GM20000 (cell line): ENCODE data around the gene LRRC73.

Experiments
- DNase-seq: peaks from one replicate; pipeline ENCODE4 v3.0.0; 2012; ENCODE audit warnings: low spot score
- CTCF ChIP-seq: IDR thresholded peaks from 2 replicates; pipeline ENCODE4 v1.5.1; 2012; ENCODE audit warnings: mild to moderate bottlenecking, control low read depth; ENCODE audit errors: extremely low read depth, missing control alignments

The LRRC73 gene

GRCh38 chr6:43494766-43495165, 15.4 kb downstream of the LRRC73 start:
- TF ChIP-seq CTCF, result no peak

GRCh38 chr6:43494321-43494720, 15.8 kb downstream of the LRRC73 start:
- DNase-seq, result no peak
- TF ChIP-seq CTCF, result no peak

More at GRCh38 chr6:43494766-43495165, 15.4 kb downstream of the LRRC73 start:
- no peak for DNase-seq

GRCh38 chr6:43493833-43494232, 16.3 kb downstream of the LRRC73 start:
- no peak for DNase-seq
- TF ChIP-seq CTCF, result no peak

GRCh38 chr6:43493230-43493629, 16.9 kb downstream of the LRRC73 start:
- DNase-seq, result no peak
- TF ChIP-seq CTCF, result no peak

- DNase-seq, result no peak
- no peak for TF ChIP-seq CTCF
Observed at GRCh38 chr6:43492673-43493072, 17.5 kb downstream of the LRRC73 start.

- no peak for TF ChIP-seq CTCF
- DNase-seq, result no peak
Observed at GRCh38 chr6:43491750-43492661, 18.1 kb downstream of the LRRC73 start.

- TF ChIP-seq CTCF, result no peak
- no peak for DNase-seq
Observed at GRCh38 chr6:43490523-43490939, 19.6 kb downstream of the LRRC73 start.
